GM19025 (cell line): ENCODE measurements around the gene TTC33.
"Not testable (repeated sequence)": the region's sequence is repeated elsewhere in the genome, so short reads cannot be mapped to it uniquely, and the experiment has no call there.

Experiments used
- ATAC-seq: cut with Tn5 transposase; IDR thresholded peaks from one replicate; pipeline ENCODE4 v1.9.1; 2021; ENCODE audit warnings: mild to moderate bottlenecking, low read depth, moderate library complexity; ENCODE audit not compliant: unreplicated experiment

The TTC33 gene

DNA sequence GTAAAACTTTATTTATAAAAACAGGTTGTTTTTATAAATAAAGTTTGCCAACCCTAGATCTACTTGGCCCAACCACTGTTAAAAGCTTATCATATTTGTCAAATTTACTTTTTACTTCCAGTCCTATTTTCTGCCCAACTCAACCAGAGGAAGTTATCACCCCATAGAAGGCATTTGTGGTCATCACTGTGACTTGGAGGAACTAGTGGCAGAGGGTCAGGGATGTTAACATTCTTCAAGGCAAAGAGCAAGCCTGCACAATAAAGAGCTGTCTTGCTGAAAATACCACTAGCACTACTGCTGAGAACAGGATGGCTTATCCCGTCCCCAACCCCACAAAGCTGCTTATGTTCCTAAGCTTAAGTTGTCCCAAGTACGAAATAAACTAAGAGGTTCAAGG, 22.3 kb downstream of the TTC33 start:
- no peak for ATAC-seq

DNA sequence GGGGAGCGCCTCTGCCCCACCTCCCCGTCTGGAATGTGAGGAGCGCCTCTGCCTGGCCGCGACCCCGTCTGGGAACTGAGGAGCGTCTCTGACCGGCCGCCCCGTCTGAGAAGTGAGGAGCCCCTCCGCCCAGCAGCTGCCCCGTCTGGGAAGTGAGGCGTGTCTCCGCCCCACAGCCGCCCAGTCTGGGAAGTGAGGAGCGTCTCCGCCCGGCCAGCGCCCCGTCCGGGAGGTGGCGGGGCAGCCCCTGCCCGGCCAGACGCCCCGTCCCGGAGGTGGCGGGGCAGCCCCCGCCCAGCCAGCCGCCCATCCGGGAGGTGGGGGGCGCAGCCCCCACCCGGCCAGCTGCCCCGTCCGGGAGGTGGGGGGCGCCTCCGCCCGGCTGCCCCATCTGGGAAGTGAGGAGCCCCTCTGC, 33.3 kb downstream of the TTC33 start:
- ATAC-seq = not testable (repeated sequence)

- ATAC-seq = no peak
Observed at GRCh38 chr5:40720069-40720468, 35.7 kb downstream of the TTC33 start.

- no peak for ATAC-seq
Observed at GRCh38 chr5:40717281-40717680, 38.5 kb downstream of the TTC33 start.

- no peak for ATAC-seq
Observed at GRCh38 chr5:40716590-40716989, 39.2 kb downstream of the TTC33 start.

DNA sequence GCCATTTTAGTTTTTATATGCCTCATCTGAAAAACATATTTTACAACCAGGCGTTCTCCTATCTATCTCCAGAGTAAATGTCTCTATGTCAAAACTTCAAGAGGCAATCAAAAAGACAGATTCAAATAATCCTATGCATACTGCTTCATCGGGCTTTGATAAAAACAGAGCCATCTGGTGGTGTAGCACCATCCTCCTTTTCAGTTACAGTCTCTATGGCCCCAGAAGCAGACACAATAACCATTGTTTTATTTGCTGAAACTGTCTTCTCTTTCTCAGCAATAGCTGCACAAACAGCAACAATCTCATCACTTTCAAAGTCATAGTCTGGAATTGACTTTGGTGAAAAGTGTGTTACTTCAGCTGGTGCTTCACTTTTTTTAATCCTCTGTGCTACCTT, 39.8 kb downstream of the TTC33 start:
- no peak for ATAC-seq

DNA sequence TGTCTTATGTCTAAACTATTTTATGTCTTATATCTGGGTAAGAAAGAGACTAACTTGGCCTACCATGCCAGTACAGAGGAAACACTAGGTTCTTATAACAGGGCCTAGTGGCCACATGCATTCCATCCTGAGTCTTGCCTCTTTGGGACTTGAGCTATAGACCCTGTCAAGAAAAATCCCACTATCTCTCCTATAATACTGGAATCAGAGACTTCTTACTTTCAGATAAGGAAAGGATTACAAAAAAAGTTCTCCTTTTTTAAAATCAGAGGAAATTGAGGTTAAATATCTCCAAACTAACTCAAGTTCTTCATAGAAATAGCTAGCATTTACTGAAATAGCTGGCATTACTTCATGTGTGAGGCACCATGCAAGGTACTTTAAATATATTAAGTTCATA, 41.8 kb downstream of the TTC33 start:
- ATAC-seq = no peak

DNA sequence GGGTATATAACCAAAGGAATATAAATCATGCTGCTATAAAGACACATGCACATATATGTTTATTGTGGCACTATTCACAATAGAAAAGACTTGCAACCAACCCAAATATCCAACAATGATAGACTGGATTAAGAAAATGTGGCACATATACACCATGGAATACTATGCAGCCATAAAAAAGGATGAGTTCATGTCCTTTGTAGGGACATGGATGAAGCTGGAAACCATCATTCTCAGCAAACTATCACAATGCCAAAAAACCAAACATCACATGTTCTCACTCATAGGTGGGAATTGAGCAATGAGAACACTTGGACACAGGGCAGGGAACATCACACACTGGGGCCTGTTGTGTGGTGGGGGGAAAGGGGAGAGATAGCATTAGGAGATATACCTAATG, 45.2 kb downstream of the TTC33 start:
- ATAC-seq = not testable (repeated sequence)

GRCh38 chr5:40705484-40705883, 50.3 kb downstream of the TTC33 start:
- not testable (repeated sequence) for ATAC-seq

DNA sequence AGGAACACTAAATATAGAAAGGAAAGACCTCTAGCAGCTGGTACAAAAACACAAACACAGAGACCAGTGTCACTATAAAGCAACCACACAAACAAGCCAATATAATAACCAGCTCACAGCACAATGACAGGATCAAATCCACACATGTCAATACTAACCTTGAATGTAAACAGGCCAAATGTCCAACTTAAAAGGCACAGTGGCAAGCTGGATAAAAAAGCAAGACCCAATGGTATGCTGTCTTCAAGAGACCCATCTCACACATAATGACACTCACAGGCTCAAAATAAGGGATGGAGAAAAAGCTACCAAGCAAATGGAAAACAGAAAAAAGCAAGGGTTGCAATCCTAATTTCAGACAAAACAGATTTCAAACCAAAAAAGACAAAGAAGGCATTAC, 53.7 kb downstream of the TTC33 start:
- ATAC-seq = not testable (repeated sequence)

- ATAC-seq = no peak
Observed at GRCh38 chr5:40700116-40700782, 55.5 kb downstream of the TTC33 start.

GRCh38 chr5:40694433-40694832, 61.3 kb downstream of the TTC33 start:
- ATAC-seq = no peak

DNA sequence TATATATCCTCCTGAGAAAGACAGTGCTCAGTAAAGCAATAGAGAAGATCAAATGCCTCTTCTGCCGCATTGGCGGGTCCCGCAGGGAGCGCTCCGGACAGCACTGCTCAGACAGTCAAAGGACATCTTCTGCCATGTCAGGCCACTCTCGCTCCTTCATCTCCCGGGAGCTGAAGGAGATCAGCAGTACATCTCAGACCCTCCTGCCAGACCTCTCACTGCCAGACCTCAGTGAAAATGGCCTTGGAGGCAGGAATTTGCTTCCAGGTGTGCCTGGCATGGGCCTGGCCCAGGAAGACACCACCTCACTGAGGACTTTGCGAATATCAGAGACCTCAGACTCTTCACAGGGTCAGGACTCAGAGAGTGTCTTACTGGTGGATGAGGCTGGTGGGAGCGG, 63.9 kb downstream of the TTC33 start:
- no peak for ATAC-seq

GRCh38 chr5:40690267-40690666, 65.5 kb downstream of the TTC33 start:
- ATAC-seq = no peak

DNA sequence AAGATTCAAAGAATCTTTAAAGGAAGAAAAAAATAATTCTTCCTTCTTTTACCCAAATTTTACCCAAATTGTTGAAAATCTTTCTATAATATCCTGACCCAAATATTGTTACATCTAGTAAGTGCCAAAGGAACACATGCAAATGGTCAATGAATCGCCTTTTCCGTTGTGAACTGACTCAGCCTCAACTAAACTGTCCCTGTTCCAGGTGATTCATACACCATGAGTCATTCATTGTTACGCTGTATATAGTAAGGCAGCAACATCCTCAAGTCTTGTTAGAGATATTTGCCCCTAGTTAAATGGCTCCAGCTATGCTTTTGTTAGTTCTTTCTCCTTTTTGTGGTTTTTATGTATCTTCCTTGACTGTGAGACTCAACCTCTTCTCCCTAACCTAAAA, 66.3 kb downstream of the TTC33 start:
- ATAC-seq = peak; percentile 46

DNA sequence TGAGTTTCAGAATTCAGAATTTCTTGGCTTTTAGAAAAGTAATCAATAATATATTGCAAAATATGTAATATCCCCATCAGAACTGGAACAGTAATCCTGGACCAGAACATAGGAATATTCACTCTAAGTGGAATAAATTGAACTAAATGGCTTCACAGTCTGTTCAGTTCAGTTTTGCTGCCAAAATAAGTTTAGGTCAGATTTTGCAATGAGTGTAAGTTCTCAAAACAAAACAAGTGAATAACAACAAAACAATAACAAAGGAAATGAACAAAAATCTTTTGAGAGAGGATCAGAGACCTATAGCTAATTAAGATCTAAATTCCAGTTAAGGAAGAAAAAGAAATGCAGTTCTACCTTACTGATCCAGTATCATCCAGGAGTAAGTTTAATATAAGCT, 66.8 kb downstream of the TTC33 start:
- ATAC-seq = no peak

- peak; percentile 90 for ATAC-seq
Observed at GRCh38 chr5:40688127-40688761, 67.5 kb downstream of the TTC33 start.

- ATAC-seq = no peak
Observed at GRCh38 chr5:40687321-40687720, 68.4 kb downstream of the TTC33 start.

DNA sequence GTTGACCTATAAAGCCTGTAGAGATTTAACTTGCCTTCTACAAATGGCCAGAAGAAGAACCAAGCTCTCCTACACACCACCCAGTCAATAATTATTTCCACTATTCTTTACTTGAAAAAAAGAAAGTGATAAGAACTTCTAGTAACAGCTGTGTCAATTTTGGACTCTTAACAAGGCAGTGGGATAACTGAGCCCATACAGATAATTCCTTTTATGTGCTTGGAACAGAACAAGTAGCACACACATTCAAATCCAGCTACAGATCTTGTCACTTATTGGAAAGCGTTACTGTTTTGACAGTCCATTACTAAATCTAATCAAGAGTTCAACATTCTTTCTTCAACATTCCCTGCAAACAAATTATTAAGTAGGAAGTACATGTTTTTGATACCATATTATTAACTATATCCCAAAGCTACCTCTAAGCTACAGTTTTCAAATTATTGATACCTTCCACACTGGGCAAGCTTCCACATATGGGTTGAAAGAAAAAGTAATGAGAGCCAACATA, 69.7 kb downstream of the TTC33 start:
- no peak for ATAC-seq

GRCh38 chr5:40685193-40685592, 70.6 kb downstream of the TTC33 start:
- no peak for ATAC-seq

GRCh38 chr5:40683305-40683704, 72.5 kb downstream of the TTC33 start:
- ATAC-seq = no peak
